ENCODE results near the gene ACOXL. TPM values are rescaled to one million over a fixed set of nuclear protein-coding genes. Genes with fewer than 3 reads are reported as not detected.

Gene ACOXL
- polyA plus RNA-seq, 5 donors, result 4.7 to 7.5 (median 5.6) TPM

DNA sequence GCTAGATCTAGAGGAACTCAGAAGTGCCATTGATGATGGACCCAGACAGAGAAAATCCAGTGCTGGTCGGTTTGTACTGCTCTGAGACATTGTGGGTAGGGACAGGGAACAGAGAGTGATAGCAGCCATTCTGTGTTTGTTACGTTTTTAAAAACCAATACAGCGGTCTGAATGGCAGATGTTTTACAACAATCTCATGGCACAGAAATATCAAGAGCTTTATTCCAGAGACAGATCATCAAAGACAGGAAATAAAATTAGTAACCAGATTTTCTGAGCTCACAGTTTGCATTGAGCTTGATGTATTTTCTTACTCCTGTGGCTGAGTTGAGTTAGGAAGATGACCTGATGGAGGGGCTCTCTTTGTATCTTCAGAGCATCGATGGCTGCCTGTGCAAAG, 273.4 kb downstream of the ACOXL start:
- DNase-seq, result peak in 1 of 2 donors; percentile 21

DNA sequence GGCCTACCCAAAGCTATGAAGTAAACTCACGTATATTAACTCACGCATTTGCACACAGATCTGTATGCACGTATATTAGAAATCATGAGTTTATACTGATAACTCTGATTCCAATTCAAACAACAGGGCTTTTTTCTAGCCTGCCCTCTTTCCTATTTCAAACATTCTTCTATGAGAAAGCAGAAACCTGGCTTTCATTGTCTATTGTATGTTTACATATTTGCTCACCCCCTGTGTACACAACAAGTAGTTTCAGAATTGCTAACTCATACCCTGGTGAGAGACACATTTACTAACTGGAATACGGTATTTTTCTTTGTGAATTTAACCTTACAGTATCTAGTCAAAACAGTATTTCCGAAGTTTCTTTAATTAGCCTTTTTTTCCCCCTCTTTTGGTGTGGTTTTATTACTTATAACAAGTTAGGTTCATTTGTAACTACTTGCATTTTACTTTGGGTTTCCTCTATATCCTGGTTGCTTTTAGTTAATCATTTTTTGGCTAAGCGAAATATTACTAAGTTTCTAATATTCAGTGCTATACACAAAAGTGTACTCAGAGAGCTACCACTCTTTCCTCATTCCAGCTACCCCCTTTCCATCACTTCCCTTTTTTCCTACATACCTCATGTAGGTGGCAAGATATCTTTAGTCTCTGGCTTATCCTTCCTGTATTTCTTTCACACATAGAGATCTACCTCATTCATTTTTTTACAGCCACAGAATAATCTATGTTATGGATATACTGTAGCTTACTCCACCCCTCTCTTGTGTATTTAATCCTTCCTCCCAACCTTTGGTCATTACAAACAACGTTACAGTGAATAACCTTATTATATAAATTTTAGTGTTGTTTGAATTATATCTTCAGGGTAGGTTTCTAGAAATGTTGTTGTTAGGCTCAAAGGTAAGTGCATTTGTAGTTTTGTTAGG, 275.6 kb downstream of the ACOXL start:
- DNase-seq, result no peak

DNA sequence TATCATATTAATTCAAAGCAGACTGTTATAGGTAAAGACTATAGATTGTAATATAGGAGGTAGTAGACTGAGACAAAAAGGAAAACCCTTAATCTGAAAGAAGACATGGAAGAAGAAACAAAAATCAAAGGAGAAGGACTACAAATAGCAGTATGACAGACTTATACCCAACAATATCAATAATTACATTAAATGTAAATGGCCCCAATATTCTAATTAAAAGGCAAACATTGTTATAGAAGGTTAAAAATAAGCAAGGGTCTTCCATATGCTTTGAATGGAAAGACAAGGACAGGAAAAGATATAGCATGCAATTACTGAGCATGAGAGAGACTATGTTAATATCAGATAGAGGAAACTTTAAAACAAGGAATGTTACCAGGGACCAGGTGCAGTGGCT, 278.8 kb downstream of the ACOXL start:
- DNase-seq, result no peak

DNA sequence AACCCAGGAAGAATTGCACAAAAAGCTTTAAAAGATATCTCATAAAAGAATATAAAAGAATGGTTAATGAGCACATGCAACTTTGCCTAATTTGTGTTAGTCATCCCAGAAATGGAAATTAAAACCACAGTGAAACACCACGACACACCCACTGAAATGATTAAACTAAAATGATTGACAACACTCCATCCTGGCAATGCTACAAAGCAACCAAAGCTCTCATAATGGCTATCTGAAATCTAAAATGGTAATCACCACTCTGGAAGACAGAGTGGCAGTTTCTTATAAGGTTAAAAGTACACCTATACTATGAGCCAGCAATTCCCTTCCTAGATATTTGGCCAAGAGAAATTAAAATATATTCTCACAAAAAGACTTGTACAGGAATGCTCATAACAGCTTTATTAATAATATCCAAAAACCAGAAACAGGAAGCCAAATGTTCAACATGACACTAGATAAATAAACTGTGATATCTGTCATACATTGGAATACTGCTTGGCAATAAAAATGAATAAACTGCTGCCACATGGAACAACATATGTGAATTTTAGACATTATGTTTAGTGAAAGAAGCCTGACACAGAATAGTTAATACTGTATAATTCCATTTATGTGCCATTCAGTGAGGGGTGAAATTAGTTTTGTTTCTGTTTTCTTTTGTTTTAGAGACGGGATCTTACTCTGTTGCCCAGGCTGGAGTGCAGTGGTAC, 283.1 kb downstream of the ACOXL start:
- DNase-seq, result no peak

DNA sequence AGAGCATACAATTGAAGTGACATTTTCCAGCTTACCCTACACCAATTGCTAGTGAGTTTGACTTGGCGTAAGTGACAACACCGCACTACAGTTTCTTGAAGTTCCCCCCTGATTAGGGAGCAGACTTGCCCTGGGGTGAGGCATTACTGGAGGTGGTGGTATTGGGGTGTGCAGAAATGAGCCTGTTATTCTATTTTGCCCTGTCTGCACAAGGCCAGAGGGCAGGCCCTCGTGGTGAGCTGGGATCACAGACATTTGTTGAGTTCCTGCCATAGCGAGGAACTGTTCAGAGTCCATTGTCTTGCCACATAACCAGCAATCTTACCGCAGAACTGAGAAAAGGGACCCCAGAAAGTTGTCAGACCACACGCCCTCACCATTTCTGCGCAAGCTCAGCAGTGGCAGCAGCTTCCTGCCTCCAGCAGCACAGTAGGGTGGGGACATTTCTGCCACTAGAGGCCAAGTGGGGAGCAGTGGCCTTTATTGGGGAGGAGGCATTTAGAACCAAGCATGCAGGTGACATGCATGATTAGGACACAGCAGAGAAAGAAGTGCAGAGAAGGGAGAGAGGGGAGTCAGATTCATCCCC, 284.8 kb downstream of the ACOXL start:
- DNase-seq, result no peak

DNA sequence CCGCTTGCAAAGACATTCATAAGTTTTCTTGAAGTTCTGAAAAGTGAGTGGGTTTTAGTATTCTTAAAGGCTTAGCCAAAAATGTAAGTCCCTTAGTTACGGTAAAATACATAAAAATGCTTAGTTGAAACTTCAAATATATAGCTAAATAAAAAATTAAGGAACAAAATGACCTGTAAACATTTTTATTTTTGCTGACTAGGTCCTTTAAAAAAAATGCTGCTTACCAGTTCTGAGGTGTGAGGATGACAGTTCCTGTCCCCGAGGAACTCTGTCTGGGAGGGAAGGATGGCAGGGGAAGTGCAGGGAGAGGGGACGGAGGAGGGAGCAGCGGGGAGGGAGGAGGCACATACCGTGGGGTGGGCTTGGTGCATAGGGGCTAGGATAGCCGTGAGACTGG, 285.5 kb downstream of the ACOXL start:
- no peak for DNase-seq

DNA sequence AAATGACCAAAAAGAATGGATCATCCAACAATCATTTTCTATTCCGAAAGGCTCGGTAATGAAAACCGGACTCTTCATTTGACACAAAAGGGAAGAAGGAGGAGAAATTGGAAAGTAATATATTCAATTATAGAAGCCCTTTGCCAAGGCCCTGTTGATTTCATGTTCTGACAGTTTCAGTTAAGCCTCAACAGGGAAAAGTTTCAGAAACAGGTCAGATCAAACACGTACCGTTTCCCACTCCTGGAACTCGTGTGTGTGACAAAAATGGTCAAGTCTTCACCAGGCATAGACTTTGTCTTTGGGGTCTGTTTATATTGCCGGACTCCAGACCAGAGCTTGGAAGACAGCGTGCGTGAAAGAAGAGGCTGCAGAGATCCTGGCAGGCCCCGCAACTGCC, 287.0 kb downstream of the ACOXL start:
- no peak for DNase-seq

DNA sequence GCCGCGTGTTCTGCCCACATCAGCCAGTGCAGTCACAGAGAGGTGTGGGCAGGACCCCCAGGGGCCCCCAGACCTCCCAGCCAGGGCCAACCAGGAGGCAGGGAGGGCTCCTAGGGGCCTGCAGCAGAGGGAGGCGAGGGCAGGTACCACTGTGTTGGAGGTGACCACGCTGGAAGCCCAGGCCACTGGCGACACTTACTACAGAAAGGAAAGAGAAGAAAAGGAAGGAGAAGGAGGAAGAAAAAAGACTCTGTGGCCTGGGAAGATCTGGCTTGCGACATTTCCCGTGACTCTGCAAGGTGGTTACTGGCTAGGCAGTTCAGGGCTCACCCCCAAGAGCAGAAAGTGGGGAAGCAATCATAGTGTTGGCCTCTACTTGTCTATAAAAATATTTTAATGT, 290.3 kb downstream of the ACOXL start:
- no peak for DNase-seq

DNA sequence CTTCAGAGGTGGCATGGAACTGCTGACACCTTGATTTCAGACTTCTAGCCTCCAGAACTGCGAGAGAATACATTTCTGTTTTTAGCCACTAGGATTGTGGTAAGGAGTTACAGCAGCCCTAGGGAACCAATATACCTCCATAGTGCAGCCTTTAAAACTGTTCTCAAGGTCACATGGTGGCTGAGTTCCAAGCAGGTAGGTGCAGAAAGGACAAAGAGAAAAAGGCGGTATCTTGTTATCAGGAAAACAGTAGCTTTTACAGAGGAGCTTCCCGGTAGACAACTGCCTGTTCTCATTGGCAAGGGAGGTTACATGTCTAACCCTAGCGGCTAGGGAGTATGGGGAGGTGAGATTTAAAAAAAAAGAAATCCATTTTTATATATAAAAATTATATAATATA, 292.1 kb downstream of the ACOXL start:
- no peak for DNase-seq

DNA sequence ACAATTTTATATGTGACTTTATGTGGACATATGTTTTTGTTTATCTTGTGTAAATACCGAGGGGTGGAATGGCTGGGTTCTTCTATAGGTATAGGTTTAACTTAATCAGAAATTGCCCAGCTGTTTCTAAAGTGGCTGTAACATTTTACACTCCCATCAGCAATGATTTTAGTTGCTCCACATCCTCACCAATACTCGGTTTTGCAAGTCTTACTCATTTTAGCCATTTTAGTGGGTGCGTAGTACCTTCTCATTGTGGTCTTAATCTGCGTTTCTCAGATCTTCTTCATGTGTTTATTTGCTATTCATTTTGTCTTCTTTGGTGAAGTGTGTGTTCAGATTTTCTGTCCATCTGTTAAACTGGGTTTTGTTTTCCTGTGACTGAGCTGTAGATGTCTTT, 292.9 kb downstream of the ACOXL start:
- DNase-seq, result no peak

DNA sequence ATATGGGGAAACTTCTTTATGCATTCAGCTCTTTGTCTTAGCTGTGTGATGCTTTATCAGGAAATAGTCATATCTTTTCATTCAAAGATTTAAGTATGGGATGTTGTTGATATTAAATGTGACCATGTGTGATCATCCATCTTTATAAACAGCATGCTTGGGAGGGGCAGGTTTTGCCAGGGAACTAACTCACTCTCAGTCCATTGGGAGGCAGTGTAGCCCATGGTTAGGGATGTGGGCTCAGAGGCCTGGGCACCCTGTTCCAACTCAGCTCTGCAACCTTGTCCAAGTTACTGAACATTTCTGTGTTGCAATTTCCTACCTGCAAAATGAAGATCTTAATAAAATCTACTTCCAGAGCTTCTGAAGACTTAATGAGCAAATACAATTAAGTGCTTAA, 296.3 kb downstream of the ACOXL start:
- DNase-seq, result no peak

DNA sequence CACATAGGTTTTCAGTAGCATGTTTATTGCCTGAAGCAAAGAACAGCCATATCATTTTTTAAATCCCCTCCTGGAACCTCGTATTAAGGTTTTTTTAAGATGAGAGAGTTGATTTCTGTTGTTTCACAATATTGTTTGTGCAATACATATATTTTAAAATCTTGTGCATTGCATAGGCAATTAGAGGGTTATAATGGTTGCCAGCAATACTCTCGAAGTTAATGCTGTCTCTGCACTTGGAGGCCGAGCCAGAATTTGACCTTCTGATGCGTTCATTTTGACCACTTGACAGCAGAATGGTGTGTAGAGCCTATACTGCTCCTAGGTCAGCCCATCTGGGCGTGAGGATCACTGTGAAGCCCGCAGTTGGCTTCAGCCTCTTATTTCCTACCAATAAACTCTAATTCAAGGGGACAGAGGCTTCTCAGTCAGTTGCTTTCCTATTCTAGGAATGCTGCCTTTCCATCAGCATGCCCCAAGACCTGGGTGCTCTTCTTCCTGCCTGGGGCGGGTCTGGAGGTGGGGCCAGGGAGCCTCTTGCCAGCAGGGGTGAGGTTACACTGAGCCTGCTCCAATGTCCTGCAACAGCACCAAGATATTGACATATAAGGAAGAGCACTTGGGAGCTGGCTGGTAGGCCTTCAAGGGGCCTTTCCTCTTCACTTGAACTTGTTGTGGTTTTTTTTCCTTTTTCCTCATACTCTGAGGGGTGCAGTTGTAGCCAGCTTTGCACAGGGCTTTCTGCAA, 297.0 kb downstream of the ACOXL start:
- peak; percentile 58 to 65 for DNase-seq

DNA sequence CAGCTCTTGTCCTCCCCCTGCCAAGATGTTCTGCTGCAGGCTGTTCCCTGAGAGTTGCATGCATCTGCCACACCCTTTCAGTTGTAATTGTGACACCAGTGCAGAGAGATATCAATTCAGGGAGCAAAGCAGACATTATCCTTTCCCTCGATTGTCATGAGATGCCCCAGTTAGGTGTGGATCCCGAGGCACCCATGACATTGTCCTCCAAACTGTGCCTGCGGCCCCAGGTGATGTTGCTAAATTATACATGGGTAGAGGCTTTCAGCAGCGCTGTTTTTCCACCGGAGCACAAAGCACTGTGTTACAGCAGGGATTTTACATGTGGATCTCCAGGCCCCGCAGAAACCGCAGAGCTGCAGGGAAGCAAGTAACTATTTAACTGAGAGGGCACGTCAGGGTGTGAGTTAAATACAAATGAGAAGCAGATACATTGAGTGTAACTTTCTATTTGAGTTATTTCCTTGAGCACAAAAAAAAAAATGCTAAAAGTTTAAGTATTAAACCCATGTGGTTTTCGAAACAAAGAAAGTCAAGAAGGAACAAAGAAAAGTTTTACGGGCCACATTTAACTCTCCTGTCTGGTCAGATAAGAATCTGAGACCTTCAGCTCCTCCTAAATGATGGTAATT, 298.0 kb downstream of the ACOXL start:
- DNase-seq, result no peak

DNA sequence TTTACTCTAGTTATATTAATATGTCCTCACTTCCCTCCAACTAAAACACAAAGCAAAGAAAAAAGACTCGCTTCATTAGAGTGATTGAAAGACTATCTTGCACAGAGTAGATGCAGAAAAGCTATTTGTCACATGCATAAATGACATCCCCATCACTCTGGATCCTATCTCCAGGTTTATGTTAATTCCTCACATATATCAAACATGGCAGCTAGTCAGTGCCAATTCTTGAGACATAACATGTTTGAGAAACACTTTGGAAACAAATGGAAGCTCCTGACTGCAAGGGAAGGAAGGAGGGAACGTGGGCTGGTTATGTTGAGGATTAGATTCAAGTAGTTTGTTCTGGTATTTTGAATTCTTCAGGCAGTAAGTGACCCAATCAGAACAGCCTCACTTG, 298.6 kb downstream of the ACOXL start:
- no peak for DNase-seq

DNA sequence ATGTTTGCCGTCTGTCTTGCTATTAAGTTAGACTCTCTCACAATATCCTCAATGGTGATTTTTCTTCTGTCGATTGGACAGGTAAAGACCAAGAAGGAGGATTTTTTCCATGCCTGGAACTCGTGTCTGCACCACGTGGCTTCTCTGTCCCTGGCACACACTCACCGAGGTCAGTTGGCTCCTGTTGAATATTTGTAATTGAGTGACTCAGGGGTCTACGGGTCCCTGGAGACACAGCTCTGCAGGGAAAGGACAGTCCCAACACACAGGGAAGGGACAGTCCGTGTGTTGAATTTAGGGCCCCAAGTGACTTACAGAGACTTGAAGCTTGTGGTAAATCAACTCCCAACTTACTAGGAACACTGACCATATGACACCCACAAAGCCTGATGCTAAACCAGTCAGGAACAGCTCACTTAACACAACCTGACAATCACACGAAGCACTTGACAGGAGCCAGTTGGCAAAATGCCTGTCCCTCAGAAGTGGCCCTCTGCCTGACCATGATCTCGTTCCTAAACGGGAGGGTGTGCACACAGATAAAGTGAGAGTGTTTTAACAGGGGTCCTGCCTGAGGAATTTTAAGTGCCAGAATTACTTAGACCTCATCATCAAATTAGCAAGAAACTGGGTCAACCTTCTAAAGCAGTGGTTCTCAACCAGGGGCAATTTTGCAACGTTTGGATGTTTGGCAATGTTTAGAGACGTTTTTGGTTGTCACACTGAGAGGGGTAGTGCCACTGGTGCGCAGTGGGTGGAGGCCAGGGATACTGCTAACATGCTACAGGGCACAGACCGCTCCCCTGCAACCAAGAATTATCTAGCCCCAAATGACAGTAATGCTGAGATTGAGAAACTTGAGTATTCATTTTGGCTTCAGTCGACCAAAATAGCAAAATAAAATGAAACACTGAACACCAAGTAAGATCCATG, 299.4 kb downstream of the ACOXL start:
- peak; percentile 42 to 48 for DNase-seq

DNA sequence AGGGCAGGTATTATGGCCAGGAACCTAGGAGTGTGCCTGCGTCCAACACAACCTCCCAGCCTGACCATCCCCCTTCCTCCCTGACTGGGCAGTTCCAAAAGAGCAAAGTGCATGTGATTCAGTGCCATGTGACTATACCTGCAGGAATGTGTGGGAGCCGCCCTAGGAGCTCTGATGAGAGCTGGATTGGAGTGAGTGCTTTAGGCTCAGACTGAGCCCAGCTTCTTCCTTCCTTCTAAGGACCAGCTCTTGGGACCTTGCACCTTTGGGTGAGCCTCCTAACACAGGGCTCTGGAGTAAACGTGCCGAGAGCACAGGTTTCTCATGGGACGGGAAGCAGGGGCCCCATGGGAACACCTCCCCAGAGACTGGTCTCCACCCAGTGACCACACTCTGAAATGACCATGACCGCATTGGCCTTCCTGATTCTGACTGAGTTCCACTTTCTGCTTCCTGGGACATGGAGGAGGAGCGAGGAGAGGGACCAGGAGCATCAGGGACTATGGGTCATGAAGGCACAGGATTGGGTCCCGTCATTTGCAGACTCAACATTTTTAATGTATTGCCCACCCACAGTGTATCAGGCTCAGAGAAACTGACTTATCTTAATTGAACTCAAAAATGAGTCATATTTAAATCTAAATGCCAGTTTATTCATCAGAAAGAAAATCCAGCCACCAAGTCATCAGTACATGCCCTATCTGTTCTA, 300.5 kb downstream of the ACOXL start:
- DNase-seq, result no peak

DNA sequence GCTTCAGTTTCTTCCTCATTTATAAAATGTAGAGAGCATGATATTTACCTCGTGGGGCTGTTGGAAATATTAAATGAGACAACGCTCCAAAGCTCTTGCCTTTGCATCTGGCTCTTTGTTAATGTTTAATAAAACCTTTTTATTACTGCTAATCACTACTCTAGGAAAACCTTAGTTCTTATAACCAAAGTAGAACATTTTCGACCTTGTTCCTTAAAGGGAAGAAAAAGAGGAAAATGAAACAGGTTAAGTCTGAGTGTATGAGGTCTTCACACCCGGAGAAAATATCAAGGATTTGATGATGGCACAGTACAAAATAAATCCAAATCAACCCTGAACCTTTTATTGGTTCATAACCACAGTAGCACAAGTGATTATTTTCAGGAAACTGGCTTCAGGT, 301.8 kb downstream of the ACOXL start:
- no peak for DNase-seq

DNA sequence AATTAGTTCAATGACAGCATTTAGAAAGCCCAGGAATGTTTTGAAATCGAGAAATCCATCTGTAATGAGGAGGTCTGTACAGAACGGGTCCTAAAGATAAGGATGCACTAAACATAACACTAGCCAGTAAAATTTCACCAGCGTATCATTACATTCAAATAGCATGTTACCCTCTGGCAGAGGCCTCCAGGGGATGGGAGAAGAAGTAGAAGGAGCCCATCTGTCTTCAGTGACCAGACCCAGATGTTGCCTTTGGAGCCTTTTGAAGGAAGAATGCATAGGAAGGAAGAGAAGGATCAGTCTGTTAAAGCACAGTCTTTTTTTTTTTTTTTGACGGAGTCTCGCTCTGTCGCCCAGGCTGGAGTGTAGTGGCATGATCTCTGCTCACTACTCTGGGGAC, 302.2 kb downstream of the ACOXL start:
- DNase-seq, result no peak

DNA sequence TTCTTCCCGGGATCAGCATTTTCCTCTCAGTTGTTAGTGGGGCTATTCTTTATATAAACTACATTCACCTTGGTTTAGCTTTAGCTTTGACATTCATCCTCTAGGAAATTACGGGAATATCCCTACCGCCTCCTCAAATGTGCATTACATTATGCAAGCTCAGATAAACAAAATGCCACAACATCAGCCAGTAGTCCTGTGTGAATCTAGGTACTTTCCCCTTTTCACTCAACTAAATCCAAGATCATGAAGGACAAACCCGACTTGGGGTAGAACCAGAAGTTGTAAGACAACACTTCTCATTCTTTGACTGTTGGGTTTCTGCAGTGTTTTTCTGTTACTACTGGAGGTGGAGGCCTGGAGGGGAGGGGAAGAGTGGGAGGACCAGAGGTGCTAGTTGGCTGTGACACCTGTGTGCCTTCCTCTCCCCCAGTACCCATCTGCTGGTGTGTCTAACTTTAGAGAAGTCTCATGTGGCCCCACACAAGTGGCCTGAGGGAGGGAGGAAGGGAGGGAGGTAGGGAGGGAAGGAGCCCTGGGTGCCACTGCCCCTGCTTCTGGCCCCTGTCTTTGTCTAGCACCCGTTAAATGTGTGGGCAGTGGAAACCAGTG, 303.6 kb downstream of the ACOXL start:
- no peak for DNase-seq

All from right lung (tissue), 5 donors.